HCT116 (cell line): ENCODE results near the gene PTBP3. TPM values are rescaled to one million over a fixed set of nuclear protein-coding genes. Genes with fewer than 3 reads are reported as not detected.

Experiments used
- ATAC-seq: fragments of 200-7000 bp; cut with Tn5 transposase; 2 replicates; pipeline ENCODE4 v1.9.1; 2020; ENCODE audit warnings: mild to moderate bottlenecking, moderate library complexity
- BruUV-seq: library from RNA; stranded (reverse); fragments of 400-500 nt; replicated peaks from 2 replicates; lab custom pipeline; 2021; lab: Mats Ljungman, UMichigan
- CTCF ChIA-PET: fragments of 300-600 bp; sonication (Branson Sonifier 250); formaldehyde crosslinking; loops from one replicate; lab custom pipeline; 2021; ENCODE audit warnings: antibody characterized with exemption; lab: Charles Lee
- POLR2A ChIA-PET: fragments of 300-600, 350-600 bp; sonication (Branson Sonifier 250); formaldehyde crosslinking; loops from one replicate; lab custom pipeline; 2021; ENCODE audit warnings: antibody characterized with exemption; lab: Charles Lee
- RAD21 ChIA-PET, 2 experiments: fragments of 300-600 bp; sonication (Branson Sonifier 250); formaldehyde crosslinking; loops; one replicate each; lab custom pipeline; 2023; ENCODE audit warnings: low total read pairs in 2 of 2; ENCODE audit not compliant: uncharacterized antibody in 2 of 2, unreplicated experiment in 2 of 2, low non-redundant PET in 1 of 2; lab: Charles Lee
- DNase-seq: peaks from one replicate; pipeline ENCODE4 v3.0.0-alpha.2; 2010; ENCODE audit warnings: low read depth, low spot score
- H2AFZ ChIP-seq: fragments of 200-600 bp; shearing (Covaris generic), sonication (generic); 2 replicates; pipeline ENCODE4 v1.6.1; 2017; ENCODE audit warnings: low read depth, mixed run types, mixed read lengths, antibody characterized with exemption, low read length; ENCODE audit not compliant: poor library complexity, severe bottlenecking
- H3K27ac ChIP-seq: 2 replicates; pipeline ENCODE4 v1.5.1; 2012; ENCODE audit warnings: low read depth, low read length
- H3K27me3 ChIP-seq: fragments of 200-600 bp; sonication (generic); 2 replicates; pipeline ENCODE4 v1.6.1; 2016; ENCODE audit warnings: mixed run types, low read length, mixed read lengths; ENCODE audit not compliant: insufficient read depth
- H3K36me3 ChIP-seq, 2 experiments: fragments of 200-500 bp in 1 of 2; fragments of 200-600 bp in 1 of 2; sonication (Bioruptor generic) in 1 of 2; sonication (generic) in 1 of 2; 2 replicates each; pipeline versions ENCODE4 v1.5.1 to v1.6.1; 2014 to 2016; ENCODE audit warnings: low read length in 2 of 2, inconsistent platforms in 1 of 2, mixed read lengths in 1 of 2, mixed run types in 1 of 2; ENCODE audit not compliant: insufficient read depth in 2 of 2, control insufficient read depth in 1 of 2
- H3K4me1 ChIP-seq, 2 experiments: fragments of 200-600 bp in 1 of 2; sonication (generic) in 1 of 2; 2 replicates each; pipeline versions ENCODE4 v1.5.1 to v1.6.1; 2012 to 2017; ENCODE audit warnings: low read length in 2 of 2, inconsistent platforms in 1 of 2, mild to moderate bottlenecking in 1 of 2, mixed read lengths in 1 of 2, mixed run types in 1 of 2, moderate library complexity in 1 of 2; ENCODE audit not compliant: insufficient read depth in 2 of 2, control insufficient read depth in 1 of 2
- H3K4me2 ChIP-seq: fragments of 200-600 bp; sonication (generic); 2 replicates; pipeline ENCODE4 v1.6.1; 2017; ENCODE audit warnings: mixed run types, low read length, mixed read lengths
- H3K4me3 ChIP-seq, 2 experiments: fragments of 200-600 bp in 1 of 2; sonication (generic) in 1 of 2; replicated peaks in 1 of 2; 2 replicates each; pipeline ENCODE4 v1.5.1; 2011 to 2016; ENCODE audit warnings: low read length in 2 of 2, control low read depth in 1 of 2, low read depth in 1 of 2, mild to moderate bottlenecking in 1 of 2, mixed read lengths in 1 of 2, mixed run types in 1 of 2
- H3K79me2 ChIP-seq: fragments of 200-600 bp; sonication (generic); 2 replicates; pipeline ENCODE4 v1.6.1; 2017; ENCODE audit warnings: mild to moderate bottlenecking, mixed run types, low read length, moderate library complexity, mixed read lengths; ENCODE audit not compliant: insufficient read depth
- H3K9ac ChIP-seq: fragments of 200-600 bp; sonication (generic); 2 replicates; pipeline ENCODE4 v1.6.1; 2016; ENCODE audit warnings: low read length, mixed read lengths
- H3K9me2 ChIP-seq: fragments of 200-600 bp; sonication (generic), shearing (Covaris generic); 2 replicates; pipeline ENCODE4 v1.6.1; 2017; ENCODE audit warnings: mixed run types, mild to moderate bottlenecking, moderate library complexity; ENCODE audit not compliant: insufficient read depth
- H3K9me3 ChIP-seq, 2 experiments: fragments of 200-500 bp in 1 of 2; fragments of 200-600 bp in 1 of 2; sonication (Bioruptor generic) in 1 of 2; sonication (generic) in 1 of 2; 2 replicates each; pipeline ENCODE4 v1.6.1; 2014 to 2017; ENCODE audit warnings: low read length in 2 of 2, mixed read lengths in 2 of 2, inconsistent platforms in 1 of 2, low read depth in 1 of 2, mild to moderate bottlenecking in 1 of 2, mixed run types in 1 of 2, moderate library complexity in 1 of 2; ENCODE audit not compliant: control insufficient read depth in 1 of 2, insufficient read depth in 1 of 2
- H4K20me1 ChIP-seq: fragments of 200-600 bp; sonication (generic), shearing (Covaris generic); 2 replicates; pipeline ENCODE4 v1.6.1; 2017; ENCODE audit warnings: mixed run types, mild to moderate bottlenecking, moderate library complexity; ENCODE audit not compliant: insufficient read depth
- CBX3 ChIP-seq: IDR thresholded peaks from 2 replicates; pipeline ENCODE4 v1.6.1; 2012; ENCODE audit warnings: low read depth
- CEBPB ChIP-seq: IDR thresholded peaks from 2 replicates; pipeline ENCODE4 v1.6.1; 2012; ENCODE audit warnings: low read depth
- EGR1 ChIP-seq: IDR thresholded peaks from 2 replicates; pipeline ENCODE4 v1.6.1; 2012; ENCODE audit warnings: low read depth
- ELF1 ChIP-seq: IDR thresholded peaks from 2 replicates; pipeline ENCODE4 v1.6.1; 2012; ENCODE audit warnings: low read depth, borderline replicate concordance
- EZH2phosphoT487 ChIP-seq: fragments of 200-600 bp; IDR thresholded peaks from 2 replicates; pipeline ENCODE4 v1.6.1; 2018; ENCODE audit warnings: antibody characterized with exemption, borderline replicate concordance
- FOSL1 ChIP-seq: IDR thresholded peaks from 2 replicates; pipeline ENCODE4 v1.6.1; 2012; ENCODE audit warnings: low read depth
- JUND ChIP-seq: IDR thresholded peaks from 2 replicates; pipeline ENCODE4 v1.6.1; 2012
- POLR2A ChIP-seq: IDR thresholded peaks from 2 replicates; pipeline ENCODE4 v1.7.0; 2011; ENCODE audit warnings: borderline replicate concordance; ENCODE audit not compliant: insufficient read depth, insufficient read length; ENCODE audit errors: extremely low read depth
- POLR2AphosphoS5 ChIP-seq: IDR thresholded peaks from 2 replicates; pipeline ENCODE4 v1.6.1; 2011; ENCODE audit warnings: mild to moderate bottlenecking, low read depth, low read length, moderate library complexity
- RAD21 ChIP-seq: IDR thresholded peaks from 2 replicates; pipeline ENCODE4 v1.6.1; 2012; ENCODE audit warnings: low read depth, mild to moderate bottlenecking
- SP1 ChIP-seq: IDR thresholded peaks from 2 replicates; pipeline ENCODE4 v1.6.1; 2012; ENCODE audit warnings: low read depth
- SRF ChIP-seq: IDR thresholded peaks from 2 replicates; pipeline ENCODE4 v1.6.1; 2012; ENCODE audit warnings: low read depth
- ZNF274 ChIP-seq: fragments of 200-500 bp; sonication (Bioruptor generic); IDR thresholded peaks from 2 replicates; pipeline ENCODE4 v1.6.1; 2014; ENCODE audit warnings: mild to moderate bottlenecking, low read depth, low read length, inconsistent platforms
- intact Hi-C: fragments of 100-400 bp; cut with micrococcal nuclease; formaldehyde crosslinking; loops from 2 replicates; pipeline ENCODE4 v1.10.0; 2022
- total RNA-seq: library from RNA; stranded (reverse); gene quantifications from one replicate; pipeline ENCODE4 v1.2.1, GENCODE V29; 2021; ENCODE audit not compliant: unreplicated experiment
- TF ChIP-seq, protein P1 (sequence below): IDR thresholded peaks from 2 replicates; pipeline ENCODE4 v1.6.1; 2012; ENCODE audit warnings: low read depth

Gene PTBP3
- total RNA-seq, 1 experiment from 2014 or later = 102 TPM

DNA sequence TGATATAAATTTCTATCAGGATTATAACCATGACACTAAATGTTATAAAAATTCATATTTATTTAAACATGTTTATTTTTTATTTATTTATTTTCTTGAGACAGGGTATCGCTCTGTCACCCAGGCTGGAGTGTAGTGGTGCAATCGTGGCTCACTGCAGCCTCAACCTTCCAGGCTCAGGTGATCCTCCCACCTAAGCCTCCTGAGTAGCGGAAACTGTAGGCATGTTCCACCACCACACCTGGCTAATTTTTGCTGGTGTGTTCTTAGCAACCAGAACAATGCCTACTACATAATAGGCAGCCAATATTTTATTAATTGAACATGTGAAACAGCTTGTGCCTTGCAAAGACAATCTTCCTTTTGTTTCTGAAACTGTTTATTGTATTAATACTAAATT, 6.5 kb upstream of the PTBP3 start:
- H3K9me3 ChIP-seq = no peaks in the 10 kb centered on the region
- no peaks in the 10 kb centered on the region for H4K20me1 ChIP-seq
- no peak overlapping the region for H3K27ac ChIP-seq
- BruUV-seq = no TSS peak
- H3K27me3 ChIP-seq = no peaks in the 10 kb centered on the region
- no peaks in the 10 kb centered on the region for H3K9me2 ChIP-seq
- no peak overlapping the region for H3K4me2 ChIP-seq
- no peaks in the 10 kb centered on the region for H3K36me3 ChIP-seq
- DNase-seq (no peak), ATAC-seq (no peak)
- RAD21 ChIA-PET = no interaction called here
- peaks cover 27 to 44% of the 10 kb centered on the region in 2 experiments for H3K4me1 ChIP-seq
- TF ChIP-seq, protein P1, sequence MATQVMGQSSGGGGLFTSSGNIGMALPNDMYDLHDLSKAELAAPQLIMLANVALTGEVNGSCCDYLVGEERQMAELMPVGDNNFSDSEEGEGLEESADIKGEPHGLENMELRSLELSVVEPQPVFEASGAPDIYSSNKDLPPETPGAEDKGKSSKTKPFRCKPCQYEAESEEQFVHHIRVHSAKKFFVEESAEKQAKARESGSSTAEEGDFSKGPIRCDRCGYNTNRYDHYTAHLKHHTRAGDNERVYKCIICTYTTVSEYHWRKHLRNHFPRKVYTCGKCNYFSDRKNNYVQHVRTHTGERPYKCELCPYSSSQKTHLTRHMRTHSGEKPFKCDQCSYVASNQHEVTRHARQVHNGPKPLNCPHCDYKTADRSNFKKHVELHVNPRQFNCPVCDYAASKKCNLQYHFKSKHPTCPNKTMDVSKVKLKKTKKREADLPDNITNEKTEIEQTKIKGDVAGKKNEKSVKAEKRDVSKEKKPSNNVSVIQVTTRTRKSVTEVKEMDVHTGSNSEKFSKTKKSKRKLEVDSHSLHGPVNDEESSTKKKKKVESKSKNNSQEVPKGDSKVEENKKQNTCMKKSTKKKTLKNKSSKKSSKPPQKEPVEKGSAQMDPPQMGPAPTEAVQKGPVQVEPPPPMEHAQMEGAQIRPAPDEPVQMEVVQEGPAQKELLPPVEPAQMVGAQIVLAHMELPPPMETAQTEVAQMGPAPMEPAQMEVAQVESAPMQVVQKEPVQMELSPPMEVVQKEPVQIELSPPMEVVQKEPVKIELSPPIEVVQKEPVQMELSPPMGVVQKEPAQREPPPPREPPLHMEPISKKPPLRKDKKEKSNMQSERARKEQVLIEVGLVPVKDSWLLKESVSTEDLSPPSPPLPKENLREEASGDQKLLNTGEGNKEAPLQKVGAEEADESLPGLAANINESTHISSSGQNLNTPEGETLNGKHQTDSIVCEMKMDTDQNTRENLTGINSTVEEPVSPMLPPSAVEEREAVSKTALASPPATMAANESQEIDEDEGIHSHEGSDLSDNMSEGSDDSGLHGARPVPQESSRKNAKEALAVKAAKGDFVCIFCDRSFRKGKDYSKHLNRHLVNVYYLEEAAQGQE = no peak
- TF ChIP-seq FOSL1 = no peak
- TF ChIP-seq ZNF274 = no peak
- POLR2A ChIA-PET = no interaction called here
- no peak overlapping the region for H2AFZ ChIP-seq
- no peak overlapping the region for H3K4me3 ChIP-seq
- no peak overlapping the region for H3K9ac ChIP-seq
- intact Hi-C loops = loop anchor here (10.0 kb wide), 1 partner anchor 585 kb away; no protein-coding TSS in a partner anchor
- CTCF ChIA-PET = no interaction called here
- no peaks in the 10 kb centered on the region for H3K79me2 ChIP-seq

GRCh38 chr9:112338561-112338960, 5.1 kb upstream of the PTBP3 start:
- ATAC-seq = peak; percentile 30
- Histone ChIP-seq H4K20me1 (no peaks in the 10 kb centered on the region), H3K79me2 (no peaks in the 10 kb centered on the region), H3K4me1 (peaks cover 29 to 52% of the 10 kb centered on the region in 2 experiments), H3K9me2 (no peaks in the 10 kb centered on the region), H3K4me3 (no peak overlapping the region), H3K9ac (no peak overlapping the region), H3K9me3 (no peaks in the 10 kb centered on the region), H3K27ac (no peak overlapping the region), H3K27me3 (no peaks in the 10 kb centered on the region), H3K4me2 (peak overlapping the region; percentile 38), H2AFZ (peak overlapping the region; percentile 75), H3K36me3 (no peaks in the 10 kb centered on the region)
- intact Hi-C loops = loop anchor here (10.0 kb wide), 1 partner anchor 584 kb away; no protein-coding TSS in a partner anchor
- DNase-seq = peak; percentile 66
- no TSS peak for BruUV-seq
- ChIA-PET RAD21 (no interaction called here), POLR2A (no interaction called here), CTCF (no interaction called here)
- TF ChIP-seq POLR2A (no peak), SRF (peak; percentile 66; the same call in 1 of the 2 replicates), POLR2AphosphoS5 (peak; percentile 24; the same call in 1 of the 2 replicates), SP1 (peak; percentile 64), JUND (peak; percentile 63), FOSL1 (0 out of 2 replicates have a peak, but pooled peaks have one; percentile 27), CBX3 (0 out of 2 replicates have a peak, but pooled peaks have one; percentile 48), ELF1 (no peak), EZH2phosphoT487 (no peak), EGR1 (no peak), CEBPB (peak; percentile 51), RAD21 (0 out of 2 replicates have a peak, but pooled peaks have one; percentile 13)
- TF ChIP-seq, protein P1 = no peak
